Measurements from ENCODE around the gene SLC39A3. TPM values are rescaled to one million over a fixed set of nuclear protein-coding genes. Genes with fewer than 3 reads are reported as not detected.

SLC39A3 gene
- total RNA-seq, 4 donors from 2014 or later: 21.7 to 52.2 (median 31.4) TPM

DNA sequence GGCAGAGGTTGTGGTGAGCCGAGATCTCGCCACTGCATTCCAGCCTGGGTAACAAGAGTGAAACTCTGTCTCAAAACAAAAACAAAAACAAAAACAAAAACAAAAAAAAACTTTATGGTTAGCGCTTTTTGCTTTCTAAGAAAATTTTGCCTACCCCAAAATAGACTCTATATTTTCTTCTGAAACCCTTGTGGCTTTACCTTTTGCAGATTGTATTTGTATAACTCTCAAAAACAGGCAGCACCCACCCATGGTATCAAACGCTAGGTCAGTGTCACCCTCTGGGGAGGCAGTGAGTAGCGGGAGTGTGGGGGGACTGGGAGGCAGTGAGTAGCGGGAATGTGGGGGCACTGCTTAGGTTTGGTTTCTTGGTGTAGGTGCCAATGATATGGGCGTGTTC is 7.5 kb upstream of the SLC39A3 start:
- DNase-seq: no peak
- 81 to 84% methylated on average over 7 of the region's 7 CpGs for WGBS, 2 donors
- Histone ChIP-seq H3K4me3 (replicated peaks in 1 of 3) (no peak overlapping the region), H3K9me3 (no peaks in the 10 kb centered on the region), H3K27me3 (no peaks in the 10 kb centered on the region), H3K27ac (no peak overlapping the region), H3K36me3 (no peaks in the 10 kb centered on the region), H3K4me1 (no peaks in the 10 kb centered on the region)
- no peak for TF ChIP-seq POLR2A (IDR thresholded peaks at IDR 0.05)
- TF ChIP-seq, protein P1, sequence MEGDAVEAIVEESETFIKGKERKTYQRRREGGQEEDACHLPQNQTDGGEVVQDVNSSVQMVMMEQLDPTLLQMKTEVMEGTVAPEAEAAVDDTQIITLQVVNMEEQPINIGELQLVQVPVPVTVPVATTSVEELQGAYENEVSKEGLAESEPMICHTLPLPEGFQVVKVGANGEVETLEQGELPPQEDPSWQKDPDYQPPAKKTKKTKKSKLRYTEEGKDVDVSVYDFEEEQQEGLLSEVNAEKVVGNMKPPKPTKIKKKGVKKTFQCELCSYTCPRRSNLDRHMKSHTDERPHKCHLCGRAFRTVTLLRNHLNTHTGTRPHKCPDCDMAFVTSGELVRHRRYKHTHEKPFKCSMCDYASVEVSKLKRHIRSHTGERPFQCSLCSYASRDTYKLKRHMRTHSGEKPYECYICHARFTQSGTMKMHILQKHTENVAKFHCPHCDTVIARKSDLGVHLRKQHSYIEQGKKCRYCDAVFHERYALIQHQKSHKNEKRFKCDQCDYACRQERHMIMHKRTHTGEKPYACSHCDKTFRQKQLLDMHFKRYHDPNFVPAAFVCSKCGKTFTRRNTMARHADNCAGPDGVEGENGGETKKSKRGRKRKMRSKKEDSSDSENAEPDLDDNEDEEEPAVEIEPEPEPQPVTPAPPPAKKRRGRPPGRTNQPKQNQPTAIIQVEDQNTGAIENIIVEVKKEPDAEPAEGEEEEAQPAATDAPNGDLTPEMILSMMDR (IDR thresholded peaks at IDR 0.05): no peak
- intact Hi-C loops (cut with DNase I): no loop called here

DNA sequence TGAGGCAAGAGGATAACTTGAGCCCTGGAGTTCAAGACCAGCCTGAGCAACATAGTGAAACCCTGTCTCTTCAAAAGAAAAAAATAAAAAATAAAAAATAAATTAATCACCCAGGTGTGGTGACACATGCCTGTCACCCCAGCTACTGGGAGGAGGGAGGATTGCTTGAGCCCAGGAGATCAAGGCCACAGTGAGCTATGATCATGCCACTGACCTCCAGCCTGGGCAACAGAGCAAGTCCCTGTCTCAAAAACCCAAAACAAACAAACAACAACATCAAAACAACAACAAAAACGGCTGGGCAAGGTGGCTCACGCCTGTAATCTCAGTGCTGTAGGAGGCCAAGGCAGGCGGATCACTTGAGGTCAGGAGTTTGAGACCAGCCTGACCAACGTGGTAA is 4.3 kb upstream of the SLC39A3 start:
- no peak for DNase-seq
- H3K27ac ChIP-seq: no peak overlapping the region
- no peaks in the 10 kb centered on the region for H3K36me3 ChIP-seq
- peaks cover 4% of the 10 kb centered on the region in 2 donors for H3K4me1 ChIP-seq
- H3K4me3 ChIP-seq (replicated peaks in 1 of 3): no peak overlapping the region
- no peaks in the 10 kb centered on the region for H3K27me3 ChIP-seq
- WGBS, 2 donors: 42 to 44% methylated on average over 4 of the region's 4 CpGs
- TF ChIP-seq POLR2A (IDR thresholded peaks at IDR 0.05): no peak
- TF ChIP-seq, protein P1 (IDR thresholded peaks at IDR 0.05): no peak
- no peaks in the 10 kb centered on the region for H3K9me3 ChIP-seq
- intact Hi-C loops (cut with DNase I): no loop called here

DNA sequence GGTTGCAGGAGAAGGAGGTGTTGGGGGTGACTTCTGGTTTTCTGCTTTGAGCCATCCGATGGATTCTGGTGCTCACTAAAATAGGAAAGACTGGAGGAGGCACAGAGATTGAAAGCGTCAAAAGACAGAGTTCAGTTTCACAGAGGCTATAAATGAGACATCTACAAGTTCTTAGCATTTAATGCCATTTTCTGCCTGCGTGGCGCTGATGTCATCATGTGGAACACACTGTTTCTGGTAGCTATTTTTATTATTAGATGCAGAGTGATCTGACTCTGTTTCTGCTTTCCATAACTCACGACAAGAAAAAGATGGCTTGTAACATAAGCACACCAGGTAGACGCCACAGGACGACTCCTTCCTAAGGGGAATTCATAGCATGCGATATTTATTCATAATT is 3.3 kb upstream of the SLC39A3 start:
- H3K36me3 ChIP-seq: no peaks in the 10 kb centered on the region
- TF ChIP-seq, protein P1 (IDR thresholded peaks at IDR 0.05): no peak
- no peak for TF ChIP-seq POLR2A (IDR thresholded peaks at IDR 0.05)
- H3K9me3 ChIP-seq: no peaks in the 10 kb centered on the region
- intact Hi-C loops (cut with DNase I): no loop called here
- no peaks in the 10 kb centered on the region for H3K27me3 ChIP-seq
- H3K4me1 ChIP-seq: peaks cover 7 to 9% of the 10 kb centered on the region in 2 donors
- H3K4me3 ChIP-seq (replicated peaks in 1 of 3): no peak overlapping the region
- no peak overlapping the region for H3K27ac ChIP-seq
- DNase-seq: no peak
- WGBS, 2 donors: 74 to 78% methylated on average over 8 of the region's 8 CpGs

DNA sequence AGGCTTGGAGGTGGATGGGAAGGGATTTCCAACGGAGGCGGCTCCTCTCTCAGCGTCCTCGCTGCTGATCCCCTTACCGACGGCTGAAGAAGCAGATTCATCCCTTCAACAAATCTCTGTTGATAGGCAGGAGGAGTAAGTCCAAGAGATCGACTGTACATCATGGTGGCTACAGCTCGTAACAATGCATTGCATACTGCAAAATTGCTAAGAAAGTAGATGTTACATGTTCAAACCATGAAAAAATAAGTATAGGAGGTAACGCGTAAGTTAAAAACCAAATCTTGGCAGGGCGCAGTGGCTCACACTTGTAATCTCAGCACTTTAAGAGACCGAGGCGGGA is 468 bp upstream of the SLC39A3 start:
- DNase-seq: no peak
- WGBS, 2 donors: 41 to 43% methylated on average over 13 of the region's 13 CpGs
- no peak for TF ChIP-seq POLR2A (IDR thresholded peaks at IDR 0.05)
- TF ChIP-seq, protein P1 (IDR thresholded peaks at IDR 0.05): no peak
- Histone ChIP-seq H3K27me3 (no peaks in the 10 kb centered on the region), H3K36me3 (peaks cover 7 to 11% of the 10 kb centered on the region in 2 donors), H3K9me3 (no peaks in the 10 kb centered on the region), H3K27ac (no peak overlapping the region), H3K4me3 (replicated peaks in 1 of 3) (no peak overlapping the region), H3K4me1 (peaks cover 7 to 9% of the 10 kb centered on the region in 2 donors)
- intact Hi-C loops (cut with DNase I): no loop called here

DNA sequence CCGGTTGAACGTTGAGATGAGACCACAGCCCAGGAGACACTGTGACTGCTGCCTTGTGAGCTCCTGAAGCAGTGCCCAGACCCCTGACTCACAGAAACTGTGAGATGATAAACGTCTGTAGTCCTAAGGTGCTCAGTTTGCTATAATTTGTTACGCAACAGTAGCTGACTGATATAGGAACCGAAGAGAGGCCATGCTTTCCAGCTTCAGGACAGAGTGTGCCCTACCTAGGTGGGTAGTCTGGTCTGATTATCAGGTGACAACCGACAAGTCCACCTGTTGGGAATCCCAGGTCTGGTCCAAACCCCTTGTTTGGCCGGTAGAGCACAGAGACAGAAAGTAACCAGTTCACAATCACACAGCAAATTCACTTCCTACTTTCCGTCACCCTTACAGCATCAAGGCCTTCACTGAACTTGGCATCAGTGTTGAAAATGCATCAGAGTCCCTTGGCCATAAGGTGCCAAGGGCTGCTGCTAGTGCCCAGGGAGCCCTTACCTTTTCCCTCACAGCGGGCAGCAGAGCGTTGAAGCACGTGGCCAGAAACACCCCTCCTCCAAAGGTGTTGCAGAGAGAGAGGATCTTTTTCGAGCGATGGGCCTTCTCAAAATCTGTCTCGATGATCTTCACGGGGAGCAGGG is 3.1 kb downstream of the SLC39A3 start:
- Histone ChIP-seq H3K9me3 (no peaks in the 10 kb centered on the region), H3K4me3 (replicated peaks in 1 of 3) (no peak overlapping the region), H3K27me3 (no peaks in the 10 kb centered on the region), H3K36me3 (peaks cover 12 to 16% of the 10 kb centered on the region in 2 donors), H3K4me1 (peaks cover 7 to 9% of the 10 kb centered on the region in 2 donors), H3K27ac (no peak overlapping the region)
- 96 to 98% methylated on average over 13 to 14 of the region's 15 CpGs for WGBS, 2 donors
- TF ChIP-seq, protein P1 (IDR thresholded peaks at IDR 0.05): no peak
- no peak for TF ChIP-seq POLR2A (IDR thresholded peaks at IDR 0.05)
- no peak for DNase-seq
- intact Hi-C loops (cut with DNase I): no loop called here

Data from thyroid gland (tissue), 4 donors.